HepG2 (cell line): ENCODE measurements around the gene RREB1. TPM values are rescaled to one million over a fixed set of nuclear protein-coding genes. Genes with fewer than 3 reads are reported as not detected.

Experiments
- ATAC-seq: fragments of 200-7000 bp; cut with Tn5 transposase; 3 replicates; pipeline ENCODE4 v1.9.1; 2020; ENCODE audit warnings: mild to moderate bottlenecking, moderate library complexity
- BruUV-seq: library from RNA; stranded (reverse); fragments of 400-500 nt; replicated peaks from 2 replicates; lab custom pipeline; 2021; lab: Mats Ljungman, UMichigan
- CTCF ChIA-PET: fragments of 300-600 bp; formaldehyde crosslinking; extraction: SDS; loops from one replicate; lab custom pipeline; 2021; ENCODE audit warnings: low total read pairs, inconsistent platforms, low intra/inter-chr PET ratio; lab: Yijun Ruan, JAX
- POLR2A ChIA-PET: fragments of 350-600 bp; sonication (Branson Sonifier 250); formaldehyde crosslinking; loops from one replicate; lab custom pipeline; 2020; ENCODE audit warnings: antibody characterized with exemption, inconsistent platforms; lab: Yijun Ruan, JAX
- DNase-seq: peaks from one replicate; pipeline ENCODE4 v3.0.0-alpha.2; 2015; ENCODE audit warnings: low spot score
- FAIRE-seq: peaks from 3 replicates; lab custom pipeline; 2011; peaks lifted over from hg19 to GRCh38; lab: Jason Lieb, UNC
- H2AFZ ChIP-seq: one replicate; pipeline ENCODE4 v1.6.1; 2011; ENCODE audit warnings: low read length, inconsistent platforms
- H3K27ac ChIP-seq: fragments of 300-600 bp; 3 replicates; pipeline ENCODE4 v1.8.0; 2011; ENCODE audit warnings: mixed run types, mild to moderate bottlenecking, mixed read lengths, low read length, inconsistent platforms; ENCODE audit not compliant: insufficient read depth; ENCODE audit errors: extremely low read length
- H3K27me3 ChIP-seq, 2 experiments: fragments of 200-600 bp in 1 of 2; 2 replicates in 1 of 2; 3 replicates in 1 of 2; pipeline versions ENCODE4 v1.6.0 to v1.8.0; 2011; ENCODE audit warnings: low read length in 2 of 2, mild to moderate bottlenecking in 2 of 2, moderate library complexity in 2 of 2, inconsistent platforms in 1 of 2; ENCODE audit not compliant: insufficient read depth in 2 of 2, control insufficient read depth in 1 of 2
- H3K36me3 ChIP-seq, 2 experiments: fragments of 200-600 bp in 1 of 2; replicated peaks in 1 of 2; 2 replicates in 1 of 2; 3 replicates in 1 of 2; pipeline versions ENCODE4 v1.5.1 to v1.8.0; 2011; ENCODE audit warnings: low read length in 2 of 2, inconsistent platforms in 1 of 2; ENCODE audit not compliant: insufficient read depth in 2 of 2, control insufficient read depth in 1 of 2
- H3K4me1 ChIP-seq: 2 replicates; pipeline ENCODE4 v1.5.1; 2012; ENCODE audit warnings: low read length, inconsistent platforms; ENCODE audit not compliant: insufficient read depth
- H3K4me2 ChIP-seq: 2 replicates; pipeline ENCODE4 v1.6.0; 2011; ENCODE audit warnings: low read depth, low read length, inconsistent platforms
- H3K4me3 ChIP-seq, 3 experiments: fragments of 200-600 bp in 1 of 3; sonication (generic), shearing (Covaris generic) in 1 of 3; replicated peaks in 1 of 3; 2 replicates each; pipeline ENCODE4 v1.5.1; 2011 to 2016; ENCODE audit warnings: low read length in 3 of 3, inconsistent platforms in 2 of 3, low read depth in 2 of 3, mild to moderate bottlenecking in 2 of 3, control low read depth in 1 of 3, mixed read lengths in 1 of 3; ENCODE audit not compliant: insufficient read depth in 1 of 3
- H3K79me2 ChIP-seq: one replicate; pipeline ENCODE4 v1.6.1; 2011; ENCODE audit warnings: low read length, inconsistent platforms; ENCODE audit not compliant: insufficient read depth
- H3K9ac ChIP-seq: 2 replicates; pipeline ENCODE4 v1.6.0; 2011; ENCODE audit warnings: mild to moderate bottlenecking, low read depth, low read length, inconsistent platforms; ENCODE audit not compliant: insufficient read depth
- H3K9me3 ChIP-seq: 2 replicates; pipeline ENCODE4 v1.5.1; 2012; ENCODE audit warnings: mild to moderate bottlenecking, low read length
- H4K20me1 ChIP-seq: 2 replicates; pipeline ENCODE4 v1.6.0; 2011; ENCODE audit warnings: inconsistent platforms, mild to moderate bottlenecking, low read length, moderate library complexity; ENCODE audit not compliant: insufficient read depth
- HHEX ChIP-seq: IDR thresholded peaks from 2 replicates; pipeline ENCODE4 v1.6.1; 2016; ENCODE audit warnings: control low read depth
- JUNB ChIP-seq: sonication (generic); formaldehyde crosslinking; IDR thresholded peaks from 2 replicates; pipeline ENCODE4 v1.8.0; 2022; ENCODE audit warnings: missing genetic modification reagents, mild to moderate bottlenecking, borderline replicate concordance
- KDM5A ChIP-seq: fragments of 200-600 bp; sonication (generic); IDR thresholded peaks from 2 replicates; pipeline ENCODE4 v1.7.0; 2018; ENCODE audit warnings: antibody characterized with exemption, mild to moderate bottlenecking, low read length, borderline replicate concordance
- NFKB2 ChIP-seq: sonication (generic); formaldehyde crosslinking; IDR thresholded peaks from 2 replicates; pipeline ENCODE4 v1.4.0; 2020; ENCODE audit warnings: missing genetic modification reagents, borderline replicate concordance
- ZMAT3 ChIP-seq: sonication (generic); formaldehyde crosslinking; conservative IDR thresholded peaks from 2 replicates; pipeline ENCODE4 v1.7.0; 2021; ENCODE audit warnings: missing genetic modification reagents
- ZNF670 ChIP-seq: sonication (generic); formaldehyde crosslinking; IDR thresholded peaks from 2 replicates; pipeline ENCODE4 v1.8.0; 2022; ENCODE audit warnings: mild to moderate bottlenecking, missing genetic modification reagents, borderline replicate concordance
- WGBS: methylation state at CpG from one replicate; pipeline ENCODE4 v1.1.6; 2017; ENCODE audit warnings: low lambda C conversion rate; 5-methylcytosine and 5-hydroxymethylcytosine counted together
- in situ Hi-C: cut with HindIII; loops from 2 replicates; pipeline ENCODE4 v1.10.0; 2017; ENCODE audit warnings: low pct_unique_long_range_greater_than_20kb; ENCODE audit not compliant: extremely low pct_ligation_motif_present
- intact Hi-C: fragments of 100-400 bp; cut with micrococcal nuclease; formaldehyde crosslinking; loops from one replicate; pipeline ENCODE4 v1.10.0; 2022; ENCODE audit not compliant: unreplicated experiment
- polyA plus RNA-seq, 8 experiments: library from polyadenylated mRNA; depleted of rRNA in 3 of 8; stranded (reverse) in 7 of 8; unstranded in 1 of 8; fragments of >200 nt; fragmentation: Illumina TruSeq in 4 of 8; extraction: Trizol in 4 of 8; gene quantifications; 2 replicates each; pipeline versions ENCODE4 v1.2.1 to v1.2.3, GENCODE V29; 2011 to 2016; ENCODE audit warnings: low read depth in 4 of 8, missing spikeins in 1 of 8, mixed read lengths in 1 of 8; ENCODE audit not compliant: insufficient read depth in 1 of 8
- total RNA-seq, 5 experiments: library from RNA; depleted of rRNA; stranded (reverse); fragments of >200 nt; fragmentation: Illumina TruSeq; extraction: Trizol; gene quantifications; 2 replicates each; pipeline ENCODE4 v1.2.3, GENCODE V29; 2016; ENCODE audit warnings: low read depth in 1 of 5
- TF ChIP-seq, protein P1 (sequence below): sonication (generic); formaldehyde crosslinking; IDR thresholded peaks from 2 replicates; pipeline ENCODE4 v1.4.0; 2020; ENCODE audit warnings: missing genetic modification reagents
- TF ChIP-seq, protein P2 (sequence below): sonication (generic); formaldehyde crosslinking; IDR thresholded peaks from 2 replicates; pipeline ENCODE4 v1.4.0; 2020; ENCODE audit warnings: missing genetic modification reagents
- TF ChIP-seq, protein P3 (sequence below): sonication (generic); formaldehyde crosslinking; conservative IDR thresholded peaks from 2 replicates; pipeline ENCODE4 v1.8.0; 2022; ENCODE audit warnings: low read depth, missing genetic modification reagents
- TF ChIP-seq, protein P4 (sequence below): sonication (generic); formaldehyde crosslinking; IDR thresholded peaks from 2 replicates; pipeline ENCODE4 v1.4.0; 2020; ENCODE audit warnings: mild to moderate bottlenecking, missing genetic modification reagents

The RREB1 gene
- total and polyA plus RNA-seq, 2 of the 13 experiments (the other 11 are each of a cell fraction or from before 2014, with no cell fraction given), result 6.1 to 23.2 TPM

DNA sequence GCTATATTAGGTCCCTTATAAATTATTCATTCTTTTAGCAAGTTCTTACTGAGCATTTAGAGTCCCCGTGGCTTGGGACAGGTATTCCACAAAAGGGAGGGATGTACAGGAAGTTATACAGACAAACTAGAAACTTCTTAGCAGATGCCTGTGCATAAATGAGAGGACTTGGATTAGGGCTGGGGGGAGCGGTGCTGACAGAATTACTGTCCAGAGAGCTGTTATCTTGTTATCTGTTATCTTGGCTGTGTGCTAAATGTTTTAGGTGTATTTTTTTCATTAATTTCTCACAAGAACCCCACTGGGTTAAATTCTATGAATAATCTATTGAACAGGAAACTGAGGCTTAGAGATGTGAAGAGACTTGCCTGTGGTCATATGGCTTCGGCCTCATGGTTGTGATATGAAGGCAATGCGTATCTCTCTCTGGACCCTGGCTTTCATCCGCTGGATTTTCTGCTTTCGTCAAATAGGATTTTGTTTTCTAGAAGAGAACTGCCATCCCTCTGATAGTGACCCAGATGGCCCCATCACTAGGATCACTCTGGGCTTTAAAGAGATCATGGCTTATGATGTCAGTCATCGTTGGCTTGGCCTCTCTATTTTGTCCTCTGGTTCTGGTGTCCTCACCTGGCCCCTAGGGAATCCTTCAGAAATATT lies 32.3 kb upstream of the RREB1 start:
- H3K4me1 ChIP-seq, result no peaks in the 10 kb centered on the region
- H3K4me3 ChIP-seq, result no peak overlapping the region
- H3K27me3 ChIP-seq, result no peaks in the 10 kb centered on the region
- in situ Hi-C loops, result no loop called here
- H3K36me3 ChIP-seq, result no peaks in the 10 kb centered on the region
- H2AFZ ChIP-seq, result no peak overlapping the region
- no peak overlapping the region for H3K9ac ChIP-seq
- DNase-seq (no peak), FAIRE-seq (no peak), ATAC-seq (no peak)
- intact Hi-C loops, result no loop called here
- H3K4me2 ChIP-seq, result no peak overlapping the region
- WGBS, result 77% methylated on average over 7 of the region's 7 CpGs
- H3K9me3 ChIP-seq, result no peaks in the 10 kb centered on the region
- no peaks in the 10 kb centered on the region for H3K79me2 ChIP-seq
- no peak overlapping the region for H3K27ac ChIP-seq
- TF ChIP-seq, protein P1, sequence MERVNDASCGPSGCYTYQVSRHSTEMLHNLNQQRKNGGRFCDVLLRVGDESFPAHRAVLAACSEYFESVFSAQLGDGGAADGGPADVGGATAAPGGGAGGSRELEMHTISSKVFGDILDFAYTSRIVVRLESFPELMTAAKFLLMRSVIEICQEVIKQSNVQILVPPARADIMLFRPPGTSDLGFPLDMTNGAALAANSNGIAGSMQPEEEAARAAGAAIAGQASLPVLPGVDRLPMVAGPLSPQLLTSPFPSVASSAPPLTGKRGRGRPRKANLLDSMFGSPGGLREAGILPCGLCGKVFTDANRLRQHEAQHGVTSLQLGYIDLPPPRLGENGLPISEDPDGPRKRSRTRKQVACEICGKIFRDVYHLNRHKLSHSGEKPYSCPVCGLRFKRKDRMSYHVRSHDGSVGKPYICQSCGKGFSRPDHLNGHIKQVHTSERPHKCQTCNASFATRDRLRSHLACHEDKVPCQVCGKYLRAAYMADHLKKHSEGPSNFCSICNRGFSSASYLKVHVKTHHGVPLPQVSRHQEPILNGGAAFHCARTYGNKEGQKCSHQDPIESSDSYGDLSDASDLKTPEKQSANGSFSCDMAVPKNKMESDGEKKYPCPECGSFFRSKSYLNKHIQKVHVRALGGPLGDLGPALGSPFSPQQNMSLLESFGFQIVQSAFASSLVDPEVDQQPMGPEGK, result no peak
- TF ChIP-seq NFKB2 (CRISPR knock-in tag), result no peak
- TF ChIP-seq, protein P2, sequence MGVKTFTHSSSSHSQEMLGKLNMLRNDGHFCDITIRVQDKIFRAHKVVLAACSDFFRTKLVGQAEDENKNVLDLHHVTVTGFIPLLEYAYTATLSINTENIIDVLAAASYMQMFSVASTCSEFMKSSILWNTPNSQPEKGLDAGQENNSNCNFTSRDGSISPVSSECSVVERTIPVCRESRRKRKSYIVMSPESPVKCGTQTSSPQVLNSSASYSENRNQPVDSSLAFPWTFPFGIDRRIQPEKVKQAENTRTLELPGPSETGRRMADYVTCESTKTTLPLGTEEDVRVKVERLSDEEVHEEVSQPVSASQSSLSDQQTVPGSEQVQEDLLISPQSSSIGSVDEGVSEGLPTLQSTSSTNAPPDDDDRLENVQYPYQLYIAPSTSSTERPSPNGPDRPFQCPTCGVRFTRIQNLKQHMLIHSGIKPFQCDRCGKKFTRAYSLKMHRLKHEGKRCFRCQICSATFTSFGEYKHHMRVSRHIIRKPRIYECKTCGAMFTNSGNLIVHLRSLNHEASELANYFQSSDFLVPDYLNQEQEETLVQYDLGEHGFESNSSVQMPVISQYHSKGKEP (CRISPR knock-in tag), result no peak
- POLR2A ChIA-PET, result no interaction called here
- H4K20me1 ChIP-seq, result no peaks in the 10 kb centered on the region
- no TSS peak for BruUV-seq
- CTCF ChIA-PET, result no interaction called here

DNA sequence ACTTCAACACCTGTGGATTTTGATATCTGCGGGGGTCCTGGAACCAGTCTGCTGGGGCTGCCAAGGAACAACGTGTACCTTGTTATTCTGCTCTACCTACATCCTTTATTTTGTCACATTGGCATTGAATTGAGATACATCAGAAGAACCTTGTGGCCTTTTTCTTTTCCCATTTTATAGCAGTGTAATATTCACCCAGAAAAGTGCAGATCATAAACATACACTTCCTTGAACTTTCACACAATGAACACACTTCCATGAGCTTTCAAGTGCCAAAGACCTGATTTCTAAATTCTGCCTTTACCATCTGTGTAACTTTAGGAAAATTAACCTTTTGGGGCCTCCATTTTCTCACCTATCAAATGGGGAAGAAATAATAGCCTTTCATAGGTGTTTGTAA lies 29.9 kb upstream of the RREB1 start:
- Histone ChIP-seq H3K4me3 (no peak overlapping the region), H3K36me3 (no peaks in the 10 kb centered on the region), H3K9ac (no peak overlapping the region), H3K4me1 (no peaks in the 10 kb centered on the region), H3K9me3 (no peaks in the 10 kb centered on the region), H3K27me3 (no peaks in the 10 kb centered on the region; a peak in 1 of 5 replicates), H4K20me1 (no peaks in the 10 kb centered on the region), H2AFZ (no peak overlapping the region), H3K27ac (no peak overlapping the region), H3K79me2 (no peaks in the 10 kb centered on the region), H3K4me2 (no peak overlapping the region)
- DNase-seq, result no peak
- ChIA-PET POLR2A (no interaction called here), CTCF (no interaction called here)
- ATAC-seq, result no peak
- in situ Hi-C loops (no loop called here), intact Hi-C loops (no loop called here)
- no TSS peak for BruUV-seq
- no peak for FAIRE-seq
- WGBS, result 68% methylated on average over 2 of the region's 2 CpGs
- TF ChIP-seq HHEX (CRISPR knock-in tag) (no peak), KDM5A (no peak), JUNB (CRISPR knock-in tag) (no peak), ZNF670 (no peak), ZMAT3 (CRISPR knock-in tag) (no peak)
- TF ChIP-seq, protein P3, sequence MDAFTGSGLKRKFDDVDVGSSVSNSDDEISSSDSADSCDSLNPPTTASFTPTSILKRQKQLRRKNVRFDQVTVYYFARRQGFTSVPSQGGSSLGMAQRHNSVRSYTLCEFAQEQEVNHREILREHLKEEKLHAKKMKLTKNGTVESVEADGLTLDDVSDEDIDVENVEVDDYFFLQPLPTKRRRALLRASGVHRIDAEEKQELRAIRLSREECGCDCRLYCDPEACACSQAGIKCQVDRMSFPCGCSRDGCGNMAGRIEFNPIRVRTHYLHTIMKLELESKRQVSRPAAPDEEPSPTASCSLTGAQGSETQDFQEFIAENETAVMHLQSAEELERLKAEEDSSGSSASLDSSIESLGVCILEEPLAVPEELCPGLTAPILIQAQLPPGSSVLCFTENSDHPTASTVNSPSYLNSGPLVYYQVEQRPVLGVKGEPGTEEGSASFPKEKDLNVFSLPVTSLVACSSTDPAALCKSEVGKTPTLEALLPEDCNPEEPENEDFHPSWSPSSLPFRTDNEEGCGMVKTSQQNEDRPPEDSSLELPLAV (CRISPR knock-in tag), result no peak
- TF ChIP-seq, protein P4, sequence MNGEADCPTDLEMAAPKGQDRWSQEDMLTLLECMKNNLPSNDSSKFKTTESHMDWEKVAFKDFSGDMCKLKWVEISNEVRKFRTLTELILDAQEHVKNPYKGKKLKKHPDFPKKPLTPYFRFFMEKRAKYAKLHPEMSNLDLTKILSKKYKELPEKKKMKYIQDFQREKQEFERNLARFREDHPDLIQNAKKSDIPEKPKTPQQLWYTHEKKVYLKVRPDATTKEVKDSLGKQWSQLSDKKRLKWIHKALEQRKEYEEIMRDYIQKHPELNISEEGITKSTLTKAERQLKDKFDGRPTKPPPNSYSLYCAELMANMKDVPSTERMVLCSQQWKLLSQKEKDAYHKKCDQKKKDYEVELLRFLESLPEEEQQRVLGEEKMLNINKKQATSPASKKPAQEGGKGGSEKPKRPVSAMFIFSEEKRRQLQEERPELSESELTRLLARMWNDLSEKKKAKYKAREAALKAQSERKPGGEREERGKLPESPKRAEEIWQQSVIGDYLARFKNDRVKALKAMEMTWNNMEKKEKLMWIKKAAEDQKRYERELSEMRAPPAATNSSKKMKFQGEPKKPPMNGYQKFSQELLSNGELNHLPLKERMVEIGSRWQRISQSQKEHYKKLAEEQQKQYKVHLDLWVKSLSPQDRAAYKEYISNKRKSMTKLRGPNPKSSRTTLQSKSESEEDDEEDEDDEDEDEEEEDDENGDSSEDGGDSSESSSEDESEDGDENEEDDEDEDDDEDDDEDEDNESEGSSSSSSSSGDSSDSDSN (CRISPR knock-in tag), result no peak
